Occipital lobe (tissue), 2 donors: ENCODE results near the gene C2orf68. TPM values are rescaled to one million over a fixed set of nuclear protein-coding genes. Genes with fewer than 3 reads are reported as not detected.
"Not testable (repeated sequence)": the region's sequence is repeated elsewhere in the genome, so short reads cannot be mapped to it uniquely, and the experiment has no call there.

ENCODE experiments used
- DNase-seq: peaks from one replicate; lab custom pipeline; 2025; lab: John Stamatoyannopoulos, UW
- total RNA-seq: library from RNA; depleted of rRNA; stranded (reverse); fragments of >200 nt; gene quantifications from one replicate; pipeline ENCODE4 v1.2.3, GENCODE V29; 2014

The C2orf68 gene
- 27.8 TPM for total RNA-seq

DNA sequence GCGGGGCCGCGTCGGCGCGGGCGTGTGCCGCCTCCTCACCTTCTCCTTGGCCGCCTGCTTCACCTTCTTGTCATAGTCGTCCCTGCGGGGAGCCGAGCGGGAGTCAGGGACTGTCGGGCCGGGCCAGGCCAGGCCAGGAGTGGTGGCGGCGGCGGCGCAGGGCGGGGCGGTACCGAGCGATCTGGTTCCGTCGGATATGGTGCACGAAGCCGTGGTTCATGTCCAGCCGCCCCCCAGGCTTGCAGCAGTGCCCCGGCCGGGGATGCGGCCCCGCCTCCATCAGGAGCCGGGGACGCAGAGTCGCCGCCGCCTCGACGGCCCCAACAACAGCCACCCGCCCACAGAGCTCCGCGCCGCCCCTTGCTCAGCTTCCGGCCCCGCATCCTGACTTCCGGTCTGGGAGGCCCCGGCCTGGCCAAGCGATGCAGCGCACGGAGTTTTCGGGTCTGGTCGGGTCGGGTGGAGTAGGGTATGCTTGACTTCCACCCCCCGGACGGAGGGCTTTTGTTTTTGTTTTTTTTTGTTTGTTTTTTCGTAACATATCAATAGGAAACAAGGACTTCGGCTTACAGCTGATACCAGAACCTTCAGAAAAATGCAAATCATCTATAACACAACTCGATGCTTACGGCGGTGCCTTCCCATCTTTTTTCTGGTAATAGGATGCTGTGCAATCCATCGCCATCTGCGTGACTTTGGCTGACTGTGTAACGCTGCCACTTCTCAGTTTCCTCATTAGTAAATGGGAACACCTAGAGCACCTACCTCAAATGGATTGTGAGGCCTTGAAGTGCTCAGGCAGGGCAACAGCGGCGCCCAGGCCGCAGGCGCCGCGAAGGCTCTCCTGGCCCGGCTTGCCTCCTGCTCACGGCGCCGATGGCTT, at the start of gene C2orf68:
Gene C2orf68, minus strand, starts transcription at position 362 of the 883 bp plus-strand sequence. Its CDS starts 82 bp downstream, at position 280.
- peak; percentile 83 for DNase-seq

DNA sequence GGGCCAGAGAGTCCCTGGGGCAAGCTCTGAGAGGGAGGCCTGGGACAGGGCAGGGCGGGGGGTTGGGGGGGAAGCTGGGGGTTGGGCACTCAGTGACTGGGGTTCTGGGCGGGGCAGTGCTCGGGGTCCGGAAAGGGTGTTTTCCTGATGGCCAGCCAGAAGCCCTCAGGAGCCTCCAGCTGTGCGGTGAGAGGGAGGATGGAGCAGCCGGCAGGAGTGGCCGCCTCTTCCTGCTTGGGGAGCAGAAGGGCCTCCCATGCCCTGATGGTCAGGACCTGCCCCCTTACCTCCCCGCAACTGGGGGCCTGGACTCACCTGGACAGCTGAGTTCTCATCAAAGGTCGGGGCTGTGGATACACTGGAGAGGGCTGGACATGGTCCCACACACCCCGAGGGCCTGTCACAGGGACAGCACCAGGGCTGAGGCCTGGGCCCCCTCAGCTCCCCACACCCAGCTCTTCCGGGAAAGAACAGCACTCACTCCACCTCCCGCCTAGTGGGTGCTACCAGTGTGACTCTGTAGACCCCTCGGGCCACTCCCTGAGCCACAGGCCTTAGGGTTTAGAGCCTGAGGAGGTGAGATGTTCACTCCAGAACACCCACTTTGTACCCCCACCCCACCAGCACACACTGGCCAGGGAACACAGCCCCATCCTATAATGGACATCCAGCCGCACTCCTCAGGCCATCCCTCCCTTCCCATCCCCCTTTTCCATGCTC, 49.4 kb upstream of the C2orf68 start:
- DNase-seq, result no peak

DNA sequence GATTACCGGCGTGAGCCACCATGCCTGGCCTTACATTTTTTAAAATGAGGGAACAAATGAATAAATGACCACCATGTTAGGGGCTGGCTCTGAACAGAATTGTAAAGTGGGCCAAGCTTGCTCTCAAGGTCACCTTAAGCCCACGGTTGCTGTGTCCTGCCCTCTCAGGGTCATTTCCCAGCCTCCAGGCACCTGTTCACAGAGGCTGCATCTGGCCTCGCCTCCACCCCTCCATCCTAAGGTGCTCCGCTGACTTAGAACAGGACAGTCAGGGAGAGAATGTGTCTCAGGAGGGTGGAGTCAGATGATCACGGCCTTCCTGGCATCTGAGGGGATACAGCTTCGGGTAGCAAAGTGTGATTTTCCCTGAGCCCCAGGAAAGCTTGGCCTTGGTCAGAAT, 48.9 kb upstream of the C2orf68 start:
- no peak for DNase-seq

GRCh38 chr2:85660301-85660700, 48.4 kb upstream of the C2orf68 start:
- DNase-seq, result not testable (repeated sequence)

DNA sequence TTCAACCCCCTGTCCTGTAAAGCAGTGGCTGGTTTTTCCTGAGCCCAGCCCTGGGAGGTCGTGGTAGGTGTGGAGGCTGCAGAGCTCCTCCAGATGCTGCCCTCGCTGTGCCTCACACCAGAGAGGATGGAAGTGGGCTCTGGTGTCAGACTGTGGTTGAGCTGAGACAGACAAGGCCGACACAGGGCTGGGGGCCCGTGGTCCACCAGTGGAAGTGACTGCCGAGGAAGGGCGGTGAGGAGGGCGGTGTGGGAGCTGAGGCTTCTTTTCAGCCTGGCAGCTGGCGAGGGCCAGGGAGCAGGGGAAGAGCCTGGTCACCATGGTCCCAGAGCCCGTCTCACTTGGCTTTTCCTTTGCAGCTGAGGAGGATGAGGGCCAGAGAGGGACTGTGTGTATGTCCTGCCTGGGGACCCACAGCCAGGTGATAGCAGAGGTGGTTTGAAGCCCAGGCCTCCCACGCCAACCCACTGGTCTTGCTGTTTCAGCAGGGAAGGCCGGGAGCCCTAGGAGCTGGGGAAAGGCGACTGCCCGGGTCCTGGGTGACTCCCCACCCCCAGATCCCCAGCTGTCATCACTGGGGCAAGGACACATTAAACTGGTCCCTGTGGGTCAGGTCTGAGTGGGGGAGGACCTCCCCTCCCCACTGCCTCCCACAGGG, 47.6 kb upstream of the C2orf68 start:
- DNase-seq, result no peak

DNA sequence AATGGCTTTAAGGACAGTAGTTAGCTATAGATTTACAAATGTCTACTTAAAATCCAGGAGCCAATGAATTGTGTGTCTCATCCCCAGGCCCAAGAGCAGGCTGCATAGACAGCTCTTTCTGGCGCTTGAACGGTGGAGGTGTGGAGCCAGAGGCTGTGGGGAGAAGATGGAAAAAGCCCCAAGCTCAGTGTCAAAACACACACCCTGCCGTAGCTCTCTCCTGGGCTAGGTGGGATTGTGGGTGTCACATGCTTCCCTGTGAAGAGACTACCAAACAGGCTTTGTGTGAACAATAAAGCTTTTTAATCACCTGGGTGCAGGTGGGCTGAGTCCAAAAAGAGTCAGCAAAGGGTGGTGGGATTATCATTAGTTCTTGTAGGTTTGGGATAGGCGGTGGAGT, 45.5 kb upstream of the C2orf68 start:
- not testable (repeated sequence) for DNase-seq

DNA sequence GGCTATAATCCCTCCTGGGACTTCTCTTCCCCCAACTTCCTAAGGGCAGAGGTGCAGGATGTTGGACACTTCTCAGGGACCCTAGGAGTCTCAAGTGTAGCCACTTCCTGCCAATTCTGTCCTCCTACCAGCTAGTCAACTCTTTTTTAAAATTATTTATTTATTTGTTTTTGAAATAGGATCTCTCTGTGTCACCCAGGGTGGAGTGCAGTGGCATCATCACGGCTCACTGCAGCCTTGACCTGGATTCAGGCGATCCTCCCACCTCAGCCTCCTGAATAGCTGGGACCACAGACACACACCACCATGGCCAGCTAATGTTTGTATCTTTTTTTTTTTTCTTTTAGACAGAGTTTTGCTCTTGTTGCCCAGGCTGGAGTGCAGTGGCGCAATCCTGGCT, 44.6 kb upstream of the C2orf68 start:
- no peak for DNase-seq

GRCh38 chr2:85655961-85656417, 44.1 kb upstream of the C2orf68 start:
- no peak for DNase-seq

GRCh38 chr2:85653996-85654395, 42.1 kb upstream of the C2orf68 start:
- no peak for DNase-seq

DNA sequence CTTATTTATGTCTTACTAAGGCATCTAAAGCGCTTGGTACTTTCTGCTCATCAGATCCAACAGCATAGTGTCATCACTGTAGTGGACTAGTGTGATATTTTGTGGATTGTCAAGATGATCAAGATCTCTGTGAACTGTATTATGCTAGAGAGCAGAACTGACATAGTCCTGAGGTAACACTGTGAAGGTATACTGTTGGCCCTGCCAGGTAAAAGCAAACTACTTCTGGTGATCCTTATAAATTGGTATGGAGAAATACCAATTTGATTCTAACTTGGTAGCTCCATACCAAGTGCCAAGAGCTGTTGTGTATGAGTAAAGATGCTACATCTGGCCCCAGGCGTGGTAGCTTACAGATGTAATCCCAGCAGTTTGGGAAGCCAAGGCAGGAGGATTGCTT, 40.2 kb upstream of the C2orf68 start:
- DNase-seq, result no peak

DNA sequence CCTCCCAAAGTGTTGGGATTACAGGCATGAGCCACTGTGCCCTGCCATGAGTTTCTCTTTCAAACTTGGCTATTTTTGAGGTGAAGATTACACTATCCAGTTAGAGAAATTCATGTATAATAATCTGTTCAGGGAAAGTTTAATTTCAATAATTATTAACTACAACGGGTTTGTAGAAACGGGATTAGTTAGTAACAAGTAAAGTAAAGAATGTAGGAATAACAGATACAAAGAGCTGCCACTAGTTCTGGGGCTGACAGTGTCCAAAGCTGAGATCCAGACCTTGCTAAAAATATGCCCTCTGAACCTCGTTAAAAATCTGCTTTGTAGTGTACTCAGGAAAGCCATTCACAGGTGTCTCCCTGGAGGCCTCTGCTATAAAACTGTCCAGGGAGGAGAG, 39.2 kb upstream of the C2orf68 start:
- no peak for DNase-seq

DNA sequence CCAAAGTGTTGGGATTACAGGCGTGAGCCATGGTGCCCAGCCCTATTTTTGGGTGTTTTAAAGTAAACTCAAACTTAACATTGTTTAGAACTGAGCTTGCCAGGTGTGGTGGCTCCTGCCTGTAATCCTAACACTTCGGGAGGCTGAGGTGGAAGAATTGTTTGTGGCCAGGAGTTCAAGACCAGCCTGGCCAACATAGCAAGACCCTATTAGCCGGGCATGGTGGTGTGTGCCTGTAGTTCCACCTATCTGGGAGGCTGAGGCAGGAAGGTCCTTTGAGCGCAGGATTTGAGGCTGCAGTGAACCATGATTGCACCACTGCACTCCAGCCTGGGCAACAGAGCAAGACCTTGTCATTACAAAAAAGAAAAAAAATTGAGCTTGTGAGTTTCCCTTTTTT, 38.6 kb upstream of the C2orf68 start:
- no peak for DNase-seq

GRCh38 chr2:85649201-85650190, 37.6 kb upstream of the C2orf68 start:
- DNase-seq, result no peak

- no peak for DNase-seq
These were observed 36.8 kb upstream of the C2orf68 start for GRCh38 chr2:85648619-85649018.

DNA sequence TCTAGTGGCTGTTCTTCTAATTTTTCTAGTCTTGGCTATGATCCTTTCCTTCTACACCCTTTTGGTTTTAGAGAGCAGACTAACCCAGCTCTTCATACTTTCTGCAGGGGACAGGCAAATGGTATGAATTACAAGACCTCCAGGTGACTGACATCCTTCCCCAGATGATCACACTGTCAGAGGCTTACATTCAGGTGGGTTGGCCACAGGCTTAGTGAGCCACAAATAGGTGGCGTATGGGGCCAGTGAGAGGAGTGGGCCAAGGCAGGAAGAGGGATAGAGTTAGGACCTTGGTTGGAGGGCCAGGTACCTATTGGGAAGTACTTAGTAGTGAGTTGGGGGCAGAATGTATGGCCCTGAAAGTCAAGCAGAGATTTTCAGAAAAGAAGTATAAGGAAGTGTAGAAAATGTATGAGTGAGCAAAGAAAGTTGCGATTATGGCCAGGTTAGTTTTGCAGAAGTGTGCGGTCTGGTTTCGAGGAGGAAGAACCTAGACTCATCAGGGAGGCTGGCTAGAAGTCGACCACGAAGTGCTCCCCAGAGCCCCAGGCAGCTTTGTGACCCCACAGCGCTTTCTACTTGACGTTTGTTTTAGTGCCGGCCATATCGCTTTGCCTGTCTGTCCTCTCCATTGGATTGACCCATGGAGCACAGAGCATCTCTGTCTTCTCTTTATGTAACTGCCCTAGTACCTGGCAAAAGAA, 36.1 kb upstream of the C2orf68 start:
- no peak for DNase-seq

DNA sequence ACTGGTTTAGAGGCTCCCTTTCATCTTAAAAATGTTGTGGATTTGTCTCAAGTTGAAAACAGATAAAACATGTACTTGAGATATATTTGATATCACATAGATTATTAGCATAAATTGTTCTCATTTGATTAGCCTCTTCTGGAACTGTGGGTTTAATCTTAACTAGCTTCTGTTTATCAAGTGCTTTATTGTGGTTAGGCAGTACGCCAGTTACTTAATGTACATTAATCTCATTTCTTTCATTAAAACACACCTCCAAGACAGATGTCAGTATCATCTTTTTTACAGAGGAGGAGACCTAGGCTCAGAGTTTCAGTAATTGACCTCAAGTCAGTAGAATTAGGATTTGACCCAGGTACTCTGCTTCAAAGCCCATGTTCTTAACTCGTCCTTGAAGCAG, 34.3 kb upstream of the C2orf68 start:
- DNase-seq, result no peak

- no peak for DNase-seq
These were observed 33.0 kb upstream of the C2orf68 start for GRCh38 chr2:85644909-85645308.

GRCh38 chr2:85642725-85643124, 30.9 kb upstream of the C2orf68 start:
- DNase-seq, result no peak

- DNase-seq, result no peak
These were observed 23.8 kb upstream of the C2orf68 start for GRCh38 chr2:85635636-85636035.

- no peak for DNase-seq
These were observed 23.1 kb upstream of the C2orf68 start for GRCh38 chr2:85635011-85635410.
